Adipocyte (in vitro differentiated cells): Measurements from ENCODE around the gene CFAP57.

Experiments
- DNase-seq: peaks from one replicate; pipeline ENCODE4 v3.0.0-alpha.2; 2015; ENCODE audit warnings: low read depth
- H3K27me3 ChIP-seq: replicated peaks from 2 replicates; pipeline ENCODE4 v1.7.0; 2013; ENCODE audit warnings: mild to moderate bottlenecking, low read length, moderate library complexity; ENCODE audit not compliant: control insufficient read depth, insufficient read depth
- H3K36me3 ChIP-seq: 2 replicates; pipeline ENCODE4 v1.7.0; 2013; ENCODE audit warnings: low read length, mild to moderate bottlenecking, moderate library complexity; ENCODE audit not compliant: control insufficient read depth, insufficient read depth, severe bottlenecking
- H3K4me1 ChIP-seq: 2 replicates; pipeline ENCODE4 v1.7.0; 2013; ENCODE audit warnings: mild to moderate bottlenecking, low read length, moderate library complexity; ENCODE audit not compliant: control insufficient read depth, insufficient read depth
- H3K4me3 ChIP-seq: 2 replicates; pipeline ENCODE4 v1.7.0; 2013; ENCODE audit warnings: mild to moderate bottlenecking, low read length, moderate library complexity
- H3K9ac ChIP-seq: 2 replicates; pipeline ENCODE4 v1.7.0; 2013; ENCODE audit warnings: mild to moderate bottlenecking, low read length, moderate library complexity
- H3K9me3 ChIP-seq: 2 replicates; pipeline ENCODE4 v1.7.0; 2013; ENCODE audit warnings: mild to moderate bottlenecking, low read length, moderate library complexity; ENCODE audit not compliant: control insufficient read depth

CFAP57 gene

GRCh38 chr1:43282220-43283195 lies 110.4 kb downstream of the CFAP57 start:
- H3K9ac ChIP-seq: no peak overlapping the region
- H3K36me3 ChIP-seq: no peaks in the 10 kb centered on the region
- H3K27me3 ChIP-seq: peaks cover 27% of the 10 kb centered on the region
- no peak overlapping the region for H3K4me3 ChIP-seq
- no peak for DNase-seq
- no peaks in the 10 kb centered on the region for H3K4me1 ChIP-seq
- H3K9me3 ChIP-seq: no peaks in the 10 kb centered on the region

- no peak for DNase-seq
- Histone ChIP-seq H3K9ac (no peak overlapping the region), H3K36me3 (no peaks in the 10 kb centered on the region), H3K4me1 (peaks cover 10% of the 10 kb centered on the region), H3K4me3 (no peak overlapping the region), H3K27me3 (peaks cover 17% of the 10 kb centered on the region), H3K9me3 (no peaks in the 10 kb centered on the region)
Measured at GRCh38 chr1:43284065-43284464, 111.9 kb downstream of the CFAP57 start.

- H3K4me1 ChIP-seq: peaks cover 13% of the 10 kb centered on the region
- H3K9me3 ChIP-seq: no peaks in the 10 kb centered on the region
- H3K27me3 ChIP-seq: peaks cover 12% of the 10 kb centered on the region
Measured at GRCh38 chr1:43284546-43285110, 112.5 kb downstream of the CFAP57 start.

GRCh38 chr1:43285269-43285990 lies 113.3 kb downstream of the CFAP57 start, which contains the start of gene C1orf210:
C1orf210 (minus strand) TSS chr1:43285581; CDS start chr1:43283270, 2,311 bp downstream.
- H3K4me1 ChIP-seq: peaks cover 13% of the 10 kb centered on the region
- DNase-seq: no peak
- H3K27me3 ChIP-seq: peaks cover 3% of the 10 kb centered on the region
- no peaks in the 10 kb centered on the region for H3K9me3 ChIP-seq
- no peak within 1 kb of the TSS for H3K9ac ChIP-seq
- no peak within 1 kb of the TSS for H3K4me3 ChIP-seq
- no peaks in the 10 kb centered on the region for H3K36me3 ChIP-seq

More at GRCh38 chr1:43284546-43285110, 112.5 kb downstream of the CFAP57 start:
- Histone ChIP-seq H3K9ac (no peak overlapping the region), H3K36me3 (no peaks in the 10 kb centered on the region), H3K4me3 (no peak overlapping the region)
- no peak for DNase-seq

- H3K4me3 ChIP-seq: no peak overlapping the region
- no peaks in the 10 kb centered on the region for H3K36me3 ChIP-seq
- H3K27me3 ChIP-seq: peaks cover 3% of the 10 kb centered on the region
- H3K4me1 ChIP-seq: peaks cover 13% of the 10 kb centered on the region
- H3K9ac ChIP-seq: no peak overlapping the region
- H3K9me3 ChIP-seq: no peaks in the 10 kb centered on the region
- DNase-seq: no peak
Measured at GRCh38 chr1:43286115-43286514, 114.0 kb downstream of the CFAP57 start.

GRCh38 chr1:43286533-43286932 lies 114.4 kb downstream of the CFAP57 start:
- Histone ChIP-seq H3K27me3 (peaks cover 3% of the 10 kb centered on the region), H3K9me3 (no peaks in the 10 kb centered on the region), H3K4me3 (no peak overlapping the region), H3K36me3 (no peaks in the 10 kb centered on the region), H3K9ac (no peak overlapping the region), H3K4me1 (peaks cover 13% of the 10 kb centered on the region)
- no peak for DNase-seq

GRCh38 chr1:43288058-43288784 lies 116.1 kb downstream of the CFAP57 start:
- H3K9ac ChIP-seq: no peak overlapping the region
- no peak overlapping the region for H3K4me3 ChIP-seq
- no peaks in the 10 kb centered on the region for H3K36me3 ChIP-seq
- no peak for DNase-seq
- H3K4me1 ChIP-seq: peaks cover 19% of the 10 kb centered on the region
- H3K9me3 ChIP-seq: no peaks in the 10 kb centered on the region
- peaks cover 3% of the 10 kb centered on the region for H3K27me3 ChIP-seq

- H3K9me3 ChIP-seq: no peaks in the 10 kb centered on the region
- no peak overlapping the region for H3K9ac ChIP-seq
- H3K27me3 ChIP-seq: peaks cover 3% of the 10 kb centered on the region
- no peak overlapping the region for H3K4me3 ChIP-seq
- H3K36me3 ChIP-seq: no peaks in the 10 kb centered on the region
- peaks cover 27% of the 10 kb centered on the region for H3K4me1 ChIP-seq
- DNase-seq: no peak
Measured at GRCh38 chr1:43288785-43289706, 116.9 kb downstream of the CFAP57 start.

- H3K27me3 ChIP-seq: no peaks in the 10 kb centered on the region
- H3K4me1 ChIP-seq: peaks cover 58% of the 10 kb centered on the region
- no peak for DNase-seq
- H3K9ac ChIP-seq: no peak overlapping the region
- no peak overlapping the region for H3K4me3 ChIP-seq
- H3K9me3 ChIP-seq: no peaks in the 10 kb centered on the region
- H3K36me3 ChIP-seq: no peaks in the 10 kb centered on the region
Measured at GRCh38 chr1:43292216-43292615, 120.1 kb downstream of the CFAP57 start.

GRCh38 chr1:43292679-43293078 lies 120.5 kb downstream of the CFAP57 start:
- Histone ChIP-seq H3K4me1 (peaks cover 61% of the 10 kb centered on the region), H3K4me3 (no peak overlapping the region), H3K9ac (no peak overlapping the region), H3K27me3 (no peaks in the 10 kb centered on the region), H3K36me3 (no peaks in the 10 kb centered on the region), H3K9me3 (no peaks in the 10 kb centered on the region)
- DNase-seq: no peak
